HG02938 (cell line): Measurements from ENCODE around the gene IRX1.

ENCODE experiments used
- ATAC-seq: cut with Tn5 transposase; IDR thresholded peaks from one replicate; pipeline ENCODE4 v1.9.1; 2021; ENCODE audit warnings: mild to moderate bottlenecking, moderate library complexity; ENCODE audit not compliant: unreplicated experiment

Gene IRX1

GRCh38 chr5:3600106-3601060 is 4.8 kb downstream of the IRX1 start:
- ATAC-seq, result no peak

GRCh38 chr5:3601061-3601710 is 5.6 kb downstream of the IRX1 start:
- no peak for ATAC-seq

- no peak for ATAC-seq
These were observed 6.5 kb downstream of the IRX1 start for GRCh38 chr5:3601911-3602782.

- no peak for ATAC-seq
These were observed 7.3 kb downstream of the IRX1 start for GRCh38 chr5:3602785-3603502.

- no peak for ATAC-seq
These were observed 8.9 kb downstream of the IRX1 start for GRCh38 chr5:3604501-3604900.

GRCh38 chr5:3605298-3606010 is 9.8 kb downstream of the IRX1 start:
- no peak for ATAC-seq

GRCh38 chr5:3606121-3606831 is 10.6 kb downstream of the IRX1 start:
- no peak for ATAC-seq

- no peak for ATAC-seq
These were observed 12.0 kb downstream of the IRX1 start for GRCh38 chr5:3607541-3608181.

GRCh38 chr5:3609120-3609681 is 13.6 kb downstream of the IRX1 start:
- ATAC-seq, result no peak

- no peak for ATAC-seq
These were observed 17.0 kb downstream of the IRX1 start for GRCh38 chr5:3612591-3613042.

GRCh38 chr5:3613726-3614125 is 18.1 kb downstream of the IRX1 start:
- ATAC-seq, result no peak

GRCh38 chr5:3615217-3615616 is 19.6 kb downstream of the IRX1 start:
- no peak for ATAC-seq

GRCh38 chr5:3615829-3616228 is 20.2 kb downstream of the IRX1 start:
- ATAC-seq, result no peak

- no peak for ATAC-seq
These were observed 23.9 kb downstream of the IRX1 start for GRCh38 chr5:3619579-3619978.

- no peak for ATAC-seq
These were observed 27.3 kb downstream of the IRX1 start for GRCh38 chr5:3622961-3623360.

GRCh38 chr5:3625626-3626025 is 30.0 kb downstream of the IRX1 start:
- no peak for ATAC-seq

GRCh38 chr5:3634061-3634460 is 38.4 kb downstream of the IRX1 start:
- no peak for ATAC-seq

GRCh38 chr5:3639175-3639574 is 43.5 kb downstream of the IRX1 start:
- ATAC-seq, result no peak
